Esophagus muscularis mucosa (tissue), 4 donors: Measurements from ENCODE around the gene KRTAP4-6. TPM values are rescaled to one million over a fixed set of nuclear protein-coding genes. Genes with fewer than 3 reads are reported as not detected.

Experiments used
- DNase-seq: peaks from one replicate; pipeline ENCODE4 v3.0.0-alpha.2; 2017; ENCODE audit errors: extremely low spot score
- H3K27ac ChIP-seq, 4 donors: fragments of 200-600 bp; sonication (generic); replicated peaks in 1 of 4; 1 replicate in 3 of 4; 2 replicates in 1 of 4; pipeline ENCODE4 v1.5.1; 2016 to 2019; ENCODE audit warnings: mild to moderate bottlenecking in 1 of 4
- H3K27me3 ChIP-seq, 4 donors: fragments of 200-600 bp; sonication (generic); one replicate each; pipeline versions ENCODE4 v1.5.1 to v1.6.0; 2016 to 2019
- H3K36me3 ChIP-seq, 4 donors: fragments of 200-600 bp; sonication (generic); one replicate each; pipeline ENCODE4 v1.5.1; 2016 to 2019
- H3K4me1 ChIP-seq, 4 donors: fragments of 200-600 bp; sonication (generic); one replicate each; pipeline ENCODE4 v1.5.1; 2016 to 2019
- H3K4me3 ChIP-seq, 4 donors: fragments of 200-600 bp; sonication (generic); 1 replicate in 2 of 4; 2 replicates in 2 of 4; pipeline ENCODE4 v1.5.1; 2016 to 2019; ENCODE audit warnings: mild to moderate bottlenecking in 4 of 4, moderate library complexity in 1 of 4
- H3K9me3 ChIP-seq, 4 donors: fragments of 200-600 bp; sonication (generic); 1 replicate in 3 of 4; 2 replicates in 1 of 4; pipeline ENCODE4 v1.5.1; 2016 to 2019
- CTCF ChIP-seq, 3 experiments: fragments of 200-600 bp in 2 of 3; fragments of 450-650 bp in 1 of 3; sonication (generic) in 2 of 3; IDR thresholded peaks; one replicate each; pipeline ENCODE4 v1.5.1; 2017 to 2019; ENCODE audit warnings: antibody characterized with exemption in 3 of 3, mild to moderate bottlenecking in 2 of 3, moderate library complexity in 1 of 3
- EP300 ChIP-seq: sonication (generic); formaldehyde crosslinking; IDR thresholded peaks from one replicate; pipeline ENCODE4 v1.6.1; 2017; ENCODE audit warnings: antibody characterized with exemption
- POLR2A ChIP-seq: fragments of 450-650 bp; IDR thresholded peaks from one replicate; pipeline ENCODE4 v1.6.1; 2017; ENCODE audit warnings: antibody characterized with exemption, moderate library complexity, mild to moderate bottlenecking, low read depth
- POLR2AphosphoS5 ChIP-seq, 2 donors: sonication (generic); formaldehyde crosslinking; IDR thresholded peaks; one replicate each; pipeline ENCODE4 v1.6.1; 2017; ENCODE audit warnings: antibody characterized with exemption in 2 of 2
- WGBS: methylation state at CpG from one replicate; pipeline ENCODE4 v1.1.5; 2018; 5-methylcytosine and 5-hydroxymethylcytosine counted together
- intact Hi-C: fragments of 100-400 bp; cut with DNase I; formaldehyde crosslinking; loops from one replicate; pipeline ENCODE4 v1.15.1; 2023
- small RNA-seq, 3 donors: library from RNA; depleted of rRNA; stranded (forward); fragments of <200 nt; gene quantifications; one replicate each; pipeline ENCODE3, GENCODE V24; 2016
- total RNA-seq, 4 donors: library from RNA; depleted of rRNA; stranded (reverse); fragments of >200 nt; gene quantifications; one replicate each; pipeline versions ENCODE4 v1.1.0 to v1.2.1, GENCODE V29; 2016

KRTAP4-6 gene
- total RNA-seq, 4 donors from 2014 or later, result not detected

- H3K36me3 ChIP-seq, result no peaks in the 10 kb centered on the region
- H3K4me1 ChIP-seq, result no peaks in the 10 kb centered on the region
- DNase-seq, result no peak
- 82% methylated on average over 7 of the region's 7 CpGs for WGBS
- TF ChIP-seq POLR2A (no peak), EP300 (no peak), POLR2AphosphoS5 (IDR thresholded peaks at IDR 0.05) (no peak), CTCF (IDR thresholded peaks at IDR 0.05) (no peak)
- no peaks in the 10 kb centered on the region for H3K9me3 ChIP-seq
- peaks cover 0 to 11% (median 0%) of the 10 kb centered on the region in 4 donors for H3K27me3 ChIP-seq
- H3K27ac ChIP-seq, result no peak overlapping the region
- intact Hi-C loops, result no loop called here
- H3K4me3 ChIP-seq, result no peak overlapping the region
These were observed 44.3 kb downstream of the KRTAP4-6 start for GRCh38 chr17:41096055-41096454.

Small RNA genes lying within 50 kb of the gene (small RNA-seq; reads per million reads assigned to genes)
- 0 reads per million in 3 donors for gene KRTAP4-17P

Other genes starting within 250 kb of the KRTAP4-6 start
- gene KRT23, start 202.9 kb downstream of the KRTAP4-6 start, total RNA-seq, result under 1 TPM in 1 of 4 donors, not detected in 3; 0.50 TPM
- not detected for gene KRT39, start 173.6 kb downstream of the KRTAP4-6 start, total RNA-seq
- gene KRT40, start 156.2 kb downstream of the KRTAP4-6 start, total RNA-seq, result not detected
- gene KRTAP3-3, start 146.4 kb downstream of the KRTAP4-6 start, total RNA-seq, result not detected
- gene KRTAP3-2, start 140.6 kb downstream of the KRTAP4-6 start, total RNA-seq, result not detected
- gene KRTAP3-1, start 131.4 kb downstream of the KRTAP4-6 start, total RNA-seq, result not detected
- not detected for gene KRTAP1-5, start 113.3 kb downstream of the KRTAP4-6 start, total RNA-seq
- gene KRTAP1-4, start 110.3 kb downstream of the KRTAP4-6 start, total RNA-seq, result not detected
- not detected for gene KRTAP1-3, start 105.7 kb downstream of the KRTAP4-6 start, total RNA-seq
- not detected for gene KRTAP1-1, start 99.1 kb downstream of the KRTAP4-6 start, total RNA-seq
- gene KRTAP2-1, start 93.2 kb downstream of the KRTAP4-6 start, total RNA-seq, result not detected
- not detected for gene KRTAP2-2, start 85.3 kb downstream of the KRTAP4-6 start, total RNA-seq
- not detected for gene KRTAP2-3, start 80.4 kb downstream of the KRTAP4-6 start, total RNA-seq
- not detected for gene KRTAP2-4, start 74.7 kb downstream of the KRTAP4-6 start, total RNA-seq
- gene KRTAP4-7, start 56.4 kb downstream of the KRTAP4-6 start, total RNA-seq, result not detected
- gene KRTAP4-8, start 42.4 kb downstream of the KRTAP4-6 start, total RNA-seq, result not detected
- gene KRTAP4-16, start 38.3 kb downstream of the KRTAP4-6 start, total RNA-seq, result not detected
- gene KRTAP4-9, start 35.2 kb downstream of the KRTAP4-6 start, total RNA-seq, result not detected
- gene KRTAP4-11, start 22.2 kb downstream of the KRTAP4-6 start, total RNA-seq, result not detected
- gene KRTAP4-12, start 16.4 kb downstream of the KRTAP4-6 start, total RNA-seq, result not detected
- not detected for gene KRTAP4-5, start 9.3 kb upstream of the KRTAP4-6 start, total RNA-seq
- not detected for gene KRTAP4-4, start 20.2 kb upstream of the KRTAP4-6 start, total RNA-seq
- gene KRTAP4-3, start 27.7 kb upstream of the KRTAP4-6 start, total RNA-seq, result not detected
- gene KRTAP4-2, start 37.7 kb upstream of the KRTAP4-6 start, total RNA-seq, result not detected
- not detected for gene KRTAP4-1, start 44.4 kb upstream of the KRTAP4-6 start, total RNA-seq
- gene KRTAP9-1, start 49.3 kb upstream of the KRTAP4-6 start, total RNA-seq, result not detected
- gene KRTAP9-2, start 86.1 kb upstream of the KRTAP4-6 start, total RNA-seq, result not detected
- not detected for gene KRTAP9-3, start 91.9 kb upstream of the KRTAP4-6 start, total RNA-seq
- gene KRTAP9-8, start 97.5 kb upstream of the KRTAP4-6 start, total RNA-seq, result not detected
- gene KRTAP9-4, start 109.1 kb upstream of the KRTAP4-6 start, total RNA-seq, result not detected
- gene KRTAP9-9, start 114.8 kb upstream of the KRTAP4-6 start, total RNA-seq, result not detected
- not detected for gene KRTAP9-6, start 124.8 kb upstream of the KRTAP4-6 start, total RNA-seq
- not detected for gene KRTAP9-7, start 135.2 kb upstream of the KRTAP4-6 start, total RNA-seq
- not detected for gene KRTAP29-1, start 162.3 kb upstream of the KRTAP4-6 start, total RNA-seq
- not detected for gene KRTAP16-1, start 168.8 kb upstream of the KRTAP4-6 start, total RNA-seq
- not detected for gene KRTAP17-1, start 175.2 kb upstream of the KRTAP4-6 start, total RNA-seq
- gene KRT33A, start 210.3 kb upstream of the KRTAP4-6 start, total RNA-seq, result not detected
- not detected for gene KRT33B, start 229.3 kb upstream of the KRTAP4-6 start, total RNA-seq
- gene KRT34, start 241.8 kb upstream of the KRTAP4-6 start, total RNA-seq, result not detected